Measurements from ENCODE around the gene METTL24.
"Not testable (repeated sequence)": the region's sequence is repeated elsewhere in the genome, so short reads cannot be mapped to it uniquely, and the experiment has no call there.

METTL24 gene

GRCh38 chr6:110277100-110277665 lies 81.0 kb downstream of the METTL24 start:
- in situ Hi-C loops (cut with HindIII; ENCODE audit: low sequenced_read_pairs): no loop called here

DNA sequence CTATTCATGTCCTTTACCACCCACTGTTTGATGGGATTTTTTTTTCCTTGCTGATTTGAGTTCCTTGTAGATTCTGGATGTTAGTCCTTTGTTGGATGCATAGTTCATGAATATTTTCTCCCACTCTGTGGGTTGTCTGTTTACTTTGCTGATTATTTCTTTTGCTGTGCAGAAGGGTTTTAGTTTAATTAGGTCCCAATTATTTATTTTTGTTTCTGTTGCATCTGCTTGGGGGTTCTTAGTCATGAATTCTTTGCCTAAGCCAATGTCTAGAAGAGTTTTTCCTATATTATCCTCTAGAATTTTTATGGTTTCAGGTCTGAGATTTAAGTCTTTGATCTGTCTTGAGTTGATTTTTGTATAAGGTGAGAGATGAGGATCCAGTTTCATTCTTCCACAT lies 85.4 kb downstream of the METTL24 start:
- in situ Hi-C loops (cut with HindIII; ENCODE audit: low sequenced_read_pairs): not testable (repeated sequence)

GRCh38 chr6:110271732-110272022 lies 86.5 kb downstream of the METTL24 start:
- in situ Hi-C loops (cut with HindIII; ENCODE audit: low sequenced_read_pairs): no loop called here

- in situ Hi-C loops (cut with HindIII; ENCODE audit: low sequenced_read_pairs): no loop called here
Observed at GRCh38 chr6:110270165-110270564, 88.0 kb downstream of the METTL24 start.

DNA sequence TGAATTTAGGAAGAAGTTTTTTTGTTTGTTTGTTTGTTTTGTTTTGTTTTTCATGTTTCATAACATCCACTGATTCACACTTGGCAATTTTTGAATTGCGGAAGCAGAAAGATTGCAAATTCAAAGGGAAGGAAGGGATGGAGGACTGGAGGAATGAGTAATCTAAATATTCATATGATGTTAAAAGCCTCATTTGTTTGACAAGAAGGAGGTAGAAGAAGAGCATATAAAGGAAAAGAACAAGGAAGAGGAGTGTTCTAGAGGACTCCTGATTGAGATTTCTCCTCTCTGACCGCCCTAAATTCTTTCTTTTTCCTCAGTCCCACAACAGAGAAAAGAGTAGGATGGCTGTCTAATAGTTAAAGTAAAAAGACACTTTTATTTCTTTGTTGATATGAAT lies 88.5 kb downstream of the METTL24 start:
- in situ Hi-C loops (cut with HindIII; ENCODE audit: low sequenced_read_pairs): no loop called here

- in situ Hi-C loops (cut with HindIII; ENCODE audit: low sequenced_read_pairs): no loop called here
Observed at GRCh38 chr6:110266996-110267395, 91.2 kb downstream of the METTL24 start.

- in situ Hi-C loops (cut with HindIII; ENCODE audit: low sequenced_read_pairs): no loop called here
Observed at GRCh38 chr6:110265273-110265672, 92.9 kb downstream of the METTL24 start.

DNA sequence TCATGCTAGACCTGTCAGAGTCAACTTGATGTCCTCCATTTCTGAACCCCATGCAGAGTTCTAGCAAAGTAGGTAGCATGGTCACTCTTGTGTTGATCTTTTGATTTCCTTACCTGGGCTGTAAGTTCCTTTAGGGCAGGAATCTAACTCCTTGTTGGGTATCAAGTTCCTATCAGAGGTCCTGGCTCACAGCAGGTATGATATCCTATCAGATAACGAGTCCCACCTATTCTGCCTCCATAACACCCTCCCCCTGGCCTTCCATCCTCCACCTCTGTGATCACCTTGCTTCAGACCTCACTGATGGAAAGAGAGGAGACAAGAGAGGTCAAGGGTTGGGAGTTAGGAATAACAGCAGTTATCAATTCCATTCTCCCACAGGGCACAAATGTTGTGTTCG lies 101.8 kb downstream of the METTL24 start:
- in situ Hi-C loops (cut with HindIII; ENCODE audit: low sequenced_read_pairs): no loop called here

GRCh38 chr6:110255211-110255750 lies 102.9 kb downstream of the METTL24 start:
- in situ Hi-C loops (cut with HindIII; ENCODE audit: low sequenced_read_pairs): no loop called here

DNA sequence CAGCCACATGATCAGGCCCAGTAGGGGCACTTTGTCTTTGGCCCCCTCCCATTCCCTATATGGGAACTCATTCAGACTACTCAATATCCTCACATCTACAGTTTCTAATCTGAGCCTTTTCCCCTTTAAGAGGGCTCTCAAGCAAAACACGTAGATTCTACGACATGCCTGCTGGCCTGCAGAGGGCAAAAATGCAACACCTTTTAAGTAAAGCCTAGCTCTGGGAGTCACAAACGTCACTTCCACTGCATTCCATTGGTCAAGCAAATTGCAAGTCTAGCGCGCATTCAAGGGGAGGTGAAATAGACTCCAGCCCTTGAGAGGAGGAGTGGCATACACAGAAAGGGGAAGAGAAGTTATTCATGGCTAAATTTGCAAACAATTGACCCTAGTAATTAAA lies 107.3 kb downstream of the METTL24 start:
- in situ Hi-C loops (cut with HindIII; ENCODE audit: low sequenced_read_pairs): no loop called here

GRCh38 chr6:110250058-110250457 lies 108.1 kb downstream of the METTL24 start:
- in situ Hi-C loops (cut with HindIII; ENCODE audit: low sequenced_read_pairs): no loop called here

DNA sequence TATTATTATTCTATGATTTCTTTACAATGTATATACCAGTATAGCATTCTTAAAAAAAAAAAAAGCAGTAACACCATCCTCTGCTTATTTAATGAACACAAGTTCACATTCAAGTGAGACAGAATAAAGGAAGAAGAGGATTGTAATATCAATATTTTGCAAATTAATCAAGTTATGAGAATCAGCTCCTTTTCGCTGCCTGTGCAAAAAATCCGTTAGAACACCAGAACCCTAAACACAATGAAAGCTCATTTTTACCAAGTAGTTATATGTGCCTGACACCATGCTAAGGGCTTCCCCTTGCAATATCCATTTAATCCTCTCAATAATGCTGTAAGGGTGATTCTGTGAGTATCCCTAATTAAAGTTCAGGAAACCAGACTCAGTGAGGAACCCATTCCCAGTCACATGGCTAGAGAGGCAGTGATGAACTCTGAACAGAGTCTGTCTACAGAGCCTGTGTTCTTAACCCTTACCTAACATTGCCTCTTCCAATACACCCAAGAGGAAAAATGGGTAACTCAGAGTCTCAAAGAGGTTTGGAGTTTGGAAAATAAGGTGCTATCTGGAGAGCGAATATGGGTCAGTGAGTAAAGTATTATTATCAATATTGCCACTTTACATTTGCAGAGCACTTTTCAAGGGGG lies 111.1 kb downstream of the METTL24 start:
- in situ Hi-C loops (cut with HindIII; ENCODE audit: low sequenced_read_pairs): no loop called here

- in situ Hi-C loops (cut with HindIII; ENCODE audit: low sequenced_read_pairs): no loop called here
Observed at GRCh38 chr6:110246378-110246777, 111.8 kb downstream of the METTL24 start.

GRCh38 chr6:110244621-110245020 lies 113.5 kb downstream of the METTL24 start:
- in situ Hi-C loops (cut with HindIII; ENCODE audit: low sequenced_read_pairs): not testable (repeated sequence)

- in situ Hi-C loops (cut with HindIII; ENCODE audit: low sequenced_read_pairs): no loop called here
Observed at GRCh38 chr6:110239526-110240274, 118.4 kb downstream of the METTL24 start.

DNA sequence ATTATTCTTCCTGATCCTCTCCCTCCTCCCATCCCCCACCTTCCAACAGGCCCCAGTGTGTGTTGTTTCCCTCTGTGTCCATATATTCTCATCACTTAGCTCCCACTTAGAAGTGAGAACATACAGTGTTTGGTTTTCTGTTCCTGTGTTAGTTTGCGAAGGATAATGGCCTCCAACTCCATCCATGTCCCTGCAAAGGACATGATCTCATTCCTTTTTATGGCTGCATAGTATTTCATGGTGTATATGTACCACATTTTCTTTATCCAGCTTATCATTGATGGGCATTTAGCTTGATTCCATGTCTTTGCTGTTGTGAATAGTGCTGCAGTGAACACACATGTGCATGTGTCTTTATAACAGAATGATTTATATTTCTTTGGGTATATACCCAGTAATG lies 122.1 kb downstream of the METTL24 start:
- in situ Hi-C loops (cut with HindIII; ENCODE audit: low sequenced_read_pairs): not testable (repeated sequence)

DNA sequence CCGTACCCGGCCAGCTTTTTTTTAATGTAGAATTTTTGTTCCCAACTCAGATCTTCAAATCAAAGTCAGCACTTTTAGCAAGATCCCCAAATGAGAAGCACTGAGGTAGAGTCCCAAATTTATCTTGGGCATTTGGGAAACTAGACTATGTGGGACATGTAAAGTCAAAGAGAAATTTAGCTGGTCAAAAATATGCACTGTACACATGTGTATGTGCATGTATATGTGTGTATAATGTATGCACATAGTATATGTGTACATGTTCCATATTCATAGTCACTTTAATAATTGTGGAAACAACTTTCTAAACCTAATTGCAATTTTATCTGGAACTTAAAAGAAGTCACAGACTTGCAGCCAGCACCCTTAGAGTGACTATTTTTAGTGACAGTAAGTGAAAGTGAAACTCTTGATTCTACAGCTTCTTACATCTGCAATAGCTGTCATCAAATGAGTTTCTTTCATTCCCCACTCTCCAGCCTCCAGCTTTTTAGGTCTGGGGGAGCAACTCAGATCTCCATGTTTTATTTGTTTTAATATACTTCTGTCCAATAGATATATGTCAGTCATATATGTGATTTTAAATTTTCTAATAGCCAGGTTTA lies 124.3 kb downstream of the METTL24 start:
- in situ Hi-C loops (cut with HindIII; ENCODE audit: low sequenced_read_pairs): no loop called here

GRCh38 chr6:110232450-110232849 lies 125.7 kb downstream of the METTL24 start:
- in situ Hi-C loops (cut with HindIII; ENCODE audit: low sequenced_read_pairs): no loop called here

DNA sequence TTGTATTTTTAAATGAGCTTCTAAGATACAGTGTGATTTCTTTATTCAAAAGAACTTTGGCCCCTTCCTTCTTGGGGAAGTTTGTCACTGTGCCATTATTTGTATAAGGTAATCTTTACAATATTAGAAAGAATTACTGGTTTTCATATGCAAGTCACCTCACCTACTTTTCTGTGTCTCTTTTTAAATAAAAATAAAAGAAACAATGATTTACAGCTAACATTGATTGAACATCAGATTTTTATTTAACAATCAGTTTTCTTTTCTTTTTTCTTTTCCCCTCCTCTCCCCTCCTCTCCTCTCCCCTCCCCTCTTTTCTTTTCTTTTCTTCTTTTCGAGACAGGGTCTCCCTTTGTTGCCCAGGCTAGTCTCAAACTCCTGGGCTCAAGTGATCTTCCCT lies 131.9 kb downstream of the METTL24 start:
- in situ Hi-C loops (cut with HindIII; ENCODE audit: low sequenced_read_pairs): no loop called here

DNA sequence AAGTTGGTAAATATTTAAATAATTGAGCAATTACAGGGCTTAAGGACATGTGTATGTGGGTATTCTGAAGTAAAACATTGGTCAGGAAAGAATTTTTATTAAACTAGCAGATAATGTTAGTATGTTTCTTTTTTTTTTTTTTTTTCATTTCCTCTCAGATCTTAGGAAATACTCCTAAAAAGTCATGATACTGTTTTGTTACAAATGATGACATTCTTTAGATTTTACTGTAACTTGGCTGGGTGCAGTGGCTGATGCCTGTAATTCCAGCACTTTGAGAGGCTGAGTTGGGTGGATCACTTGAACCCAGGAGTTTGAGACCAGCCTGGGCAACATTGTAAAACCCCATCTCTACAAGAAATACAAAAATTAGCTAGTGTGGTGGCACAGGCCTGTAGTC lies 136.4 kb downstream of the METTL24 start:
- in situ Hi-C loops (cut with HindIII; ENCODE audit: low sequenced_read_pairs): no loop called here

DNA sequence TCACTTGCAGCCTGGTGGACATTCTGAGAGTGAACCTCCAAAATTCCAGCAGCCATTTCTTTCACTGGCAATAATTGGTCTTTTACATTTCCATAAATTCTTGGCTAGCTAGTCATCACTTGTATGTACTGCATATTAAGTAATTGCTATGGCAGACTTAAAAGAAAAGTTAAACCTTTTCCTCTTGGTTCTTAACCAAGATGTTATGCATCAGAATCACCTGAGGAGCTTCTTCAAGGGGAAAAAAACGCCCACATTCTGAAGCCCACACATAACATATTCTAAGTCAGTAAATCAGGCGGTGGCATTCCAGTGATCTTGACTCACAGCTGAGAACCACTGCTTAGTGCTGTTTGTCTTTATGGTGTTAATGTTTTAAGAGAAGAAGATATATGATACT lies 140.9 kb downstream of the METTL24 start:
- in situ Hi-C loops (cut with HindIII; ENCODE audit: low sequenced_read_pairs): no loop called here

GRCh38 chr6:110216140-110216539 lies 142.0 kb downstream of the METTL24 start:
- in situ Hi-C loops (cut with HindIII; ENCODE audit: low sequenced_read_pairs): no loop called here

Data from endothelial cell of hepatic sinusoid (primary cell).